Measurements from ENCODE around the gene PRR12.

DNA sequence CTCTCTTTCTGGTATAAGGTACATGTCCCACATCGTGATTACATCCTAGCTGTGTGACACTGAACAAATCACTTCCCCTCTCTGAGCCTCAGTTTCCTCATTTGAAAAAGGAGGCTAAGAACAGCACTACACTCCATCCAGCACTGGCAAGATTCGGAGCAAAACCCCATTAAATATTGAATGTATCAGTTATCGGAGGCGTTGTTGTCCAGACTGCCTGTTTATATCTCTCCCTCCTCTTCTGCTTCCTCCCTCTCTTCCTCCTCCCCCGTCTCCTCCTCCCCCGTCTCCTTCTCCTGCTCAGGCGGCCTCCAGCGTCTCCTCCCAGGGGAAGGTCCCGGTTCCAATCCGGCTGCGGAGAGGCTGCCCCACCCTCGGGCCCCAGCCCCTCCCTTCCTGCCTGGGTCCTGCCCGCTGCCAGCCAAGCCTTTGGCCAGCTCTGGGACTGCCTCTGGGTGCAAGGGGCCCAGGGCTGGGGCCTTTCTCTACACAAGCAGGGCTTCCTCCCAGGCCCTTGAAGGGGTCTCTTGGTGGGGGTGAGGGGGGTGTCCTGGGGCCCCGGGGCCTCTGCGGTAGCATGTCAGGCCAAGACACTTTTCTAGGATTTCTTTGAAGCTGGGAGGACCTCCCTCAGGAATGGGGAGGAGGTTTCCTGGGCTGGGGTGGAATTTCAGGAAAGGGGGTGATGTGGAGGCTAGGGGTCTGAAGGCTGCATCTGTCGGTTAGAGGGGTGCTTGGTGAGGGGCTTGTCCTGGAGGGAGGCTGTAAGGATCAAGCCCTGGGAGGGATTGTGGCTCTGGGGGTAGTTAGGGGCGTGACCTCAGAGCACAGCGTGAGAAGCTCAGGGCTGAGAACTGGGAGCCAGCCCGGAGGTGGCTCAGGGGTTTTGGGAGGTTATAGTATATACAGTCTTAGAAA is 47.1 kb downstream of the PRR12 start:
- no peak for TF ChIP-seq YY1 (IDR thresholded peaks at IDR 0.05; ENCODE audit: insufficient read depth, insufficient read length)
- TF ChIP-seq ZNF274 (IDR thresholded peaks at IDR 0.05; ENCODE audit: low read depth, low read length), result no peak
- TF ChIP-seq SUZ12 (IDR thresholded peaks at IDR 0.05; ENCODE audit: extremely low read depth, insufficient read depth, insufficient read length), result no peak

Data from NT2/D1 (cell line).